HL-60 (cell line): Measurements from ENCODE around the gene VPS13D.

Experiments
- CTCF ChIP-seq: IDR thresholded peaks from one replicate; pipeline ENCODE4 v1.5.1; 2011; ENCODE audit warnings: low read length, control low read depth, inconsistent platforms; ENCODE audit not compliant: insufficient read depth
- POLR2AphosphoS5 ChIP-seq: IDR thresholded peaks from 2 replicates; pipeline ENCODE4 v1.6.1; 2012; ENCODE audit warnings: low read depth

- no peak for TF ChIP-seq CTCF
- no peak for TF ChIP-seq POLR2AphosphoS5
Measured at GRCh38 chr1:12480748-12481362, 251.0 kb downstream of the VPS13D start.
